Peyer's patch (tissue), 4 donors: ENCODE measurements around the gene SPDYE5. TPM values are rescaled to one million over a fixed set of nuclear protein-coding genes. Genes with fewer than 3 reads are reported as not detected.
A peak's percentile ranks its signal among the peaks of the same experiment; 100 is the strongest.
"Not testable (repeated sequence)": the region's sequence is repeated elsewhere in the genome, so short reads cannot be mapped to it uniquely, and the experiment has no call there.

ENCODE experiments used
- DNase-seq, 3 donors: peaks; one replicate each; pipeline ENCODE4 v3.0.0-alpha.2; 2017 to 2019
- H3K27ac ChIP-seq, 4 donors: fragments of 200-600 bp; sonication (generic); one replicate each; pipeline ENCODE4 v1.5.1; 2016 to 2019
- H3K27me3 ChIP-seq, 2 donors: fragments of 200-600 bp; sonication (generic); one replicate each; pipeline ENCODE4 v1.5.1; 2019
- H3K36me3 ChIP-seq, 3 donors: fragments of 200-600 bp; sonication (generic); one replicate each; pipeline ENCODE4 v1.5.1; 2016 to 2019
- H3K4me1 ChIP-seq, 4 donors: fragments of 200-600 bp; sonication (generic); one replicate each; pipeline ENCODE4 v1.5.1; 2016 to 2019
- H3K4me3 ChIP-seq, 4 donors: fragments of 200-600 bp; sonication (generic); 1 replicate in 3 of 4; 2 replicates in 1 of 4; pipeline ENCODE4 v1.5.1; 2016 to 2019; ENCODE audit warnings: mild to moderate bottlenecking in 1 of 4
- H3K9me3 ChIP-seq, 4 donors: fragments of 200-600 bp; sonication (generic); one replicate each; pipeline ENCODE4 v1.5.1; 2016 to 2019; ENCODE audit warnings: mild to moderate bottlenecking in 1 of 4
- CTCF ChIP-seq, 6 experiments: fragments of 450-650 bp in 4 of 6; fragments of 200-600 bp in 2 of 6; sonication (generic) in 1 of 6; IDR thresholded peaks; one replicate each; pipeline ENCODE4 v1.5.1; 2017 to 2019; ENCODE audit warnings: antibody characterized with exemption in 6 of 6, mild to moderate bottlenecking in 3 of 6, moderate library complexity in 1 of 6
- POLR2A ChIP-seq, 2 donors: fragments of 450-650 bp; IDR thresholded peaks; one replicate each; pipeline ENCODE4 v1.5.1; 2017; ENCODE audit warnings: antibody characterized with exemption in 2 of 2, mild to moderate bottlenecking in 2 of 2, moderate library complexity in 2 of 2
- total RNA-seq, 4 donors: library from RNA; depleted of rRNA; stranded (reverse); fragments of >200 nt; gene quantifications; one replicate each; pipeline ENCODE4 v1.1.0, GENCODE V29; 2016

SPDYE5 gene
- total RNA-seq = not detected

GRCh38 chr7:75492020-75492419, at the start of gene SPDYE5:
SPDYE5 (plus strand) TSS chr7:75492320; CDS start chr7:75494048, 1,728 bp downstream.
- H3K36me3 ChIP-seq, H3K4me3 ChIP-seq, H3K4me1 ChIP-seq, H3K27me3 ChIP-seq, H3K27ac ChIP-seq, DNase-seq, H3K9me3 ChIP-seq: not testable (repeated sequence)

GRCh38 chr7:75442465-75443111, 49.5 kb upstream of the SPDYE5 start:
- DNase-seq = peak in 1 of 3 donors; percentile 54
- peaks cover 0 to 33% (median 0%) of the 10 kb centered on the region in 3 donors for H3K36me3 ChIP-seq
- not testable (repeated sequence) for H3K27me3 ChIP-seq, H3K9me3 ChIP-seq, H3K4me1 ChIP-seq
- H3K4me3 ChIP-seq = peak overlapping the region; percentile 53 to 72 (median 62)
- TF ChIP-seq POLR2A (IDR thresholded peaks at IDR 0.05) = peak in 1 of 2 donors; percentile 77
- H3K27ac ChIP-seq = peak overlapping the region; percentile 83 to 85 (median 84)

DNA sequence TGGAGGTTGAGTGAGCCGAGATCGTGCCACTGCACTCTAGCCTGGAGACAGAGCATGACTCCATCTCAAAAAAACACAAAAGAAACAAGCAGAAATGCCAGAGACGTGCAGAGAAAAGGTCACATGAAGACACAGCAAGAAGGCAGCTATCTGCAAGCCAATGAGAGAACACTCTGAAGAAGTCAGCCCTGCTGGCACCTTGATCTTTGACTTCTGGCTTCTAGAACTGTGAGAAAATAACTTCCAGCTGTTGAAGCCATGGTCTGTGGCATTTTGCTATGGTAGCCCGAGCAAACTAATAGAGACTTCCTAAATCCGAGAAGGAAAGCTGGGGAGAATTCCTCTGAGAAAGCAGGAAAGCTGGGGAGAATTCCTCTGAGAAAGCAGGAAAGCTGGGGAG, 42.2 kb upstream of the SPDYE5 start:
- not testable (repeated sequence) for H3K36me3 ChIP-seq, H3K27ac ChIP-seq, H3K4me1 ChIP-seq, DNase-seq, H3K27me3 ChIP-seq, H3K9me3 ChIP-seq, H3K4me3 ChIP-seq

DNA sequence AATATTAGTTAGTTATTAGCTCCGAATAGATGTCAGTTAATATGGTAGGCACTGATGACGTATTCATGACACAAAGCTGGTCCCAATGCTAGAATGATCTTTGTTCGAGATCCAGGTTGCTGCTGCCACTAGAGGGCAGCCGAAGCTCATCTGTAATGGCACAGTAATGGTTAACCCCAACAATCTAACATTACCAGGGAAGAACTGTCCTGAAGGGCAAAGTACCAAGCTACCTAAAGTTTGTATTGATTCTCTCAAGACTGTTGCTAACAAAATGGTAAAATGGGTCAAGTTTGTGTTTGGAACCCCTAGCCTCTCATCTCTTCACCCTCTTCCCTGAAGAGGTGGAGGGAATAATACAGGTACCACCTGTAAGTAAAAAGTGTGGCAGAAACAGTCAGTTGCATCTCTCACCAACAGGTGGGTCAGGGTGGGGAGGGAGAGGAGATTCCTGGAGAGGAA, 39.6 kb upstream of the SPDYE5 start:
- not testable (repeated sequence) for H3K4me3 ChIP-seq, H3K27me3 ChIP-seq, DNase-seq, H3K27ac ChIP-seq, H3K9me3 ChIP-seq, H3K4me1 ChIP-seq, H3K36me3 ChIP-seq
- TF ChIP-seq CTCF (IDR thresholded peaks at IDR 0.05) = peak in 3 of 6 experiments; percentile 5 to 43 (median 21)

DNA sequence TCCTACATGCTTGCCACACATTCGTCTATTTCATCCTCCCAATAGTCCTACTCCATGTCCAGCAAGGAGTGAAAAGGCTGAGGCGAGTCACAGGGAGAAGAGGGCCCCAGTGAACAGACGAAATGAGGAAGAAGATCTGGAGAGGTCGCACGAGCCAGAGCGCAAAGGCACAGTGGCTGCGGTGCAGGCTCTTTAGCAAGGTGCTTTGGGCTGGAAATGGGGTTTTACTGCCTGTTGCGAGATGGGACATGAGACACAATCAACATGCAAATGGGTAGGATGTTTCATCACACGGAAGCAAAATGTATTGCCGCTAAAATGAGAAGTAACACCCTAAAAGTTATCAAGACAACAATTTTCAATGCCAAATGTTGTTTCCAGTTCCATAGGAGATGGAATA, 35.7 kb upstream of the SPDYE5 start:
- H3K36me3 ChIP-seq, H3K4me1 ChIP-seq, H3K9me3 ChIP-seq, DNase-seq, H3K27ac ChIP-seq, H3K27me3 ChIP-seq, H3K4me3 ChIP-seq: not testable (repeated sequence)

DNA sequence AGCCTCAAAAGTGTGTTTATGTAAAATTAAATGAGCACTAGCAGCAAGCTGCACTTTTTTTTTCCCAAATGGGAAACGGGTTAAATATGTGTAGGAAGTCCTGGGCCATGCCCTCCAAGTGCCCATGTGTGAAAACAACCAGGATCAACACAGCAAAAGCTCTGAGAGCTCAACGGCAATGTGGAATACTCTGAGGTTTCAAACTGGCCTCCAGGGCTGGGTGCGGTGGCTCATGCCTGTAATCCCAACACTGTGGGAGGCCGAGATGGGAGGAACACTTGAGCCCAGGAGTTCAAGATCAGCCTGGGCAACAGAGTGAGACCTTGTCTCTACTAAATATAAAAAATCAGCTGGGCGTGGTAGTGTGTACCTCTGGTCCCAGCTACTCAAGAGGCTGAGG, 34.1 kb upstream of the SPDYE5 start:
- DNase-seq, H3K9me3 ChIP-seq, H3K27ac ChIP-seq, H3K27me3 ChIP-seq, H3K4me3 ChIP-seq, H3K36me3 ChIP-seq, H3K4me1 ChIP-seq: not testable (repeated sequence)

GRCh38 chr7:75460541-75460940, 31.6 kb upstream of the SPDYE5 start:
- H3K4me1 ChIP-seq, H3K27me3 ChIP-seq, H3K4me3 ChIP-seq, H3K9me3 ChIP-seq, DNase-seq, H3K27ac ChIP-seq, H3K36me3 ChIP-seq: not testable (repeated sequence)

GRCh38 chr7:75470166-75470565, 22.0 kb upstream of the SPDYE5 start:
- DNase-seq, H3K4me3 ChIP-seq, H3K27ac ChIP-seq, H3K9me3 ChIP-seq, H3K4me1 ChIP-seq, H3K27me3 ChIP-seq: not testable (repeated sequence)
- H3K36me3 ChIP-seq = peaks cover 0 to 46% (median 0%) of the 10 kb centered on the region in 3 donors

DNA sequence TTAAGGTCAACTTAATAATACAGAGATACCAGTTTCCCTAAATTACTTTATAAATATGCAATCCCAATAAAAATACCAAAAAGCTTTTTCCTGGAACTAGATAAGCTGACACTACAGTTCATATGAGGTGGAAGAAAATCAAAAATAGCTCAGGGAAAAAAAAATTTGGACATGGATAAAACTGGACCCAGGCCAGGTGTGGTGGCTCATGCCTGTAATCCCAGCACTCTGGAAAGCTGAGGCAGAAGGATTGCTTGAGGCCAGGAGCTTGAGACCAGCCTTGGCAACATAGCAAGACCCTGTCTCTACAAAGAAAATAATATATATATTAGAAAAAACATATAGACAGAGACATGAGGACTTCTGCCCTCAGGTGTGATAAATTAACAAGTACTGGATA, 14.7 kb upstream of the SPDYE5 start:
- H3K4me1 ChIP-seq, DNase-seq: not testable (repeated sequence)

DNA sequence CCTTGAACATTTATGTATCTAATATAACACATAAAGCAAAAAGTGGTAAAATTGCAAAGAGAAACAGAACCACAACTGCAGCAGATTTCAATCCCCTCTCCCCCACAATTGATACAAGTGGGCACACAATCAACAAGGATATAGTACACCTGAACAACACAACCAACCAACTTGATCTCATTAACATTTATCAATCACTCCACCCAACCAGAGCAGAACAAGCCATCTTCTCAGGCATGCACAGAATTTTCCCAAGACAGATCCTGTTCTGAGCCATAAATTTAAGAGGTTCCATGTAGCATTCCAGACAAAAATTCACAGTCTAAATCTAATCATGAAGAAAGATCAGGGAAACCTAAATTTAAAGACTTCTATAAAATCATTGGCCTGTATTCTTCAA, 11.8 kb upstream of the SPDYE5 start:
- DNase-seq, H3K4me1 ChIP-seq: not testable (repeated sequence)

More for the DNA sequence above, 14.7 kb upstream of the SPDYE5 start:
- not testable (repeated sequence) for H3K9me3 ChIP-seq, H3K27ac ChIP-seq, H3K27me3 ChIP-seq, H3K4me3 ChIP-seq
- H3K36me3 ChIP-seq = peaks cover 0 to 25% (median 0%) of the 10 kb centered on the region in 3 donors

DNA sequence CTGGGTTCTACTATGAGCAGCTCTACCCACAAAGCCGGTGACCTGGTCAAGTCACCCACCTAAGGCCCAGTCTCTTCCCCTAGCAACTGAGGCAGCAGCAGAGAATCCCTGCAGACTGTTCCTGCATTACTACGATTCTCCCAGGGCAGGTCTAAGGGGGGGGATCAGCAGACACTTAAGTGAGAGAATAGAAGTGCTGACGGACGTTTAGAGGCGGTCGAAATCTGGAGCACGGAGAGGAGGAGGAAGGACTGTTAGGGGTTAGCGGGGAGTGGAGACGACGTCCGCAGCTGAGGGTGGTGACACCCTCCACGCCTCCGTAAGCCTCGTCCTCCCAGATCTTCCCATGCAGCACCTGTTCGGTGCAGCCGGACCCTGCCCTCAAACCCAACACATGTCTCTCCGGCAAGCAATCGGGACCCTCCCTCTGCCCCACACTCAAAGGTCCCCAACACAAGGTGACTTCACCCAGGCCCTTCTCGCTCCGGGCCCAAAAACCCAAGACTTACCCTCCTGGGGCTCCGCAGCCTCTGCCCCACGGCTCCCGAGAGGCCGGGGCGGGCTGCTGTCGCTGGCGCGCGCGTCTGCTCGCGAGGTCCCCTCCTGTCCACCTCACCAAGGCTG, 6.7 kb upstream of the SPDYE5 start:
- not testable (repeated sequence) for H3K9me3 ChIP-seq, H3K36me3 ChIP-seq, H3K4me1 ChIP-seq, H3K27me3 ChIP-seq
- peak in 1 of 3 donors; percentile 50 for DNase-seq
- Histone ChIP-seq H3K4me3 (peak overlapping the region; percentile 53 to 74 (median 73)), H3K27ac (peak overlapping the region; percentile 63 to 87 (median 76))

More for the DNA sequence above, 11.8 kb upstream of the SPDYE5 start:
- H3K36me3 ChIP-seq, H3K27me3 ChIP-seq, H3K4me3 ChIP-seq, H3K27ac ChIP-seq, H3K9me3 ChIP-seq: not testable (repeated sequence)
